Esophagus mucosa (tissue), 1 donor: ENCODE measurements around the gene ZNF615. TPM values are rescaled to one million over a fixed set of nuclear protein-coding genes. Genes with fewer than 3 reads are reported as not detected.
"Not testable (repeated sequence)": the region's sequence is repeated elsewhere in the genome, so short reads cannot be mapped to it uniquely, and the experiment has no call there.

Experiments used
- ATAC-seq: fragments of 200-7000 bp; cut with Tn5 transposase; one replicate; pipeline ENCODE4 v1.9.1; 2020
- total RNA-seq: library from RNA; stranded (reverse); gene quantifications from one replicate; pipeline ENCODE4 v1.2.4, GENCODE V29; 2023
- donor health status: DM: yes; HTN: yes; CAD: no.

ZNF615 gene
- total RNA-seq: 5.2 TPM

DNA sequence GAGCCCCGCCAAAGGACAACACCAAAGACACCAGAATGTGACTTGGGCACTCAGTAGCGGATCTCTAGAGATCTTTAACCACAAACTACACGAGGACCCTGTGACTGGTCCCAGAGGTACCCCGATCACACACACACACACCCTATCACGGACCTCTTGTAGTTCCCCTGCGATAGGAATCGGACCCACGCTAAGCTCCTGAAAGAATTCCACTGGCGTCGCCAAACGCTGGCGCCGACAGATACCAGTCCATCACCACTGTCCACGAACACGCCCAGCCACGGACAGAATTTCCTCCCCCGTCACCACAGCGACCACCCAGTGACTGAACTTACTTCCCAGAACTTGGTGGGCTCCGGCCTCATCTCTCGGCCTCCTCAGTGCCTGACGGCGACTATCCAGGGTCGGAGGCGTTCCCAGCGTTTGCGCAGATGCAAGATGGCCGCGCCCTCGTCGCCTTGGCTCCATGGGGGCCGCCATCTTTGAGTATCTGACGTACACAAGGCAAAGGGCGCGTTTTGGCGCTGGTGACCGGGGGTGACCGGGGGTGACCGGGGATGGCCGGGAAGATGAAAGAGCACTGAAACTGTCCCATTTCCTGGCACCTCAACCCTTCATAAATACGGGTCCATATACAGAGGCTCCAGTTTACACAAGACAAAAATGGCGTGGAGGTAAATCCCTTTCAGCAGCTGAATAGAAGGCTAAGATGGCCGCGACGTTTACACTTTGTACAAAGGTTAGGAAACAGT is at the start of gene ZNF615:
TSS of gene ZNF615 (minus strand) at position 406 of the 752 bp plus-strand sequence. CDS start 4,500 bp downstream, outside the sequence.
- ATAC-seq: peak; percentile 94

- ATAC-seq: not testable (repeated sequence)
Measured at GRCh38 chr19:52056480-52056879, 48.5 kb upstream of the ZNF615 start.

DNA sequence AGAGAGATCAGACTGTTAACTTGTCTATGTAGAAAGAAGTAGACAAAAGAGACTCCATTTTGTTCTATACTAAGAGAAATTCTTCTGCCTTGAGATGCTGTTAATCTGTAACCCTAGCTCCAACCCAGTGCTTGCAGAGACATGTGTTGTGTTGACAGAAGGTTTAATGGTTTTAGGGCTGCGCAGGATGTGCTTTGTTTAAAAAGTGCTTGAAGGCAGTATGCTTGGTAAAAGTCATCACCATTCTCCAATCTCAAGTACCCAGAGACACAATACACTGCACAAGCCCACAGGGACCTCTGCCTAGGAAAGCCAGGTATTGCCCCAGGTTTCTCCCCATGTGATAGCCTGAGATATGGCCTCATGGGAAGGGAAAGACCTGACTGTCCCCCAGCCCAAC is 43.7 kb upstream of the ZNF615 start:
- ATAC-seq: not testable (repeated sequence)

GRCh38 chr19:52048555-52049501 is 40.8 kb upstream of the ZNF615 start, which contains the start of gene ZNF432:
Gene ZNF432 (minus strand): TSS chr19:52048838. CDS start chr19:52046868, 1,970 bp downstream.
- peak; percentile 96 for ATAC-seq

- no peak for ATAC-seq
Measured at GRCh38 chr19:52039169-52039568, 31.2 kb upstream of the ZNF615 start.

DNA sequence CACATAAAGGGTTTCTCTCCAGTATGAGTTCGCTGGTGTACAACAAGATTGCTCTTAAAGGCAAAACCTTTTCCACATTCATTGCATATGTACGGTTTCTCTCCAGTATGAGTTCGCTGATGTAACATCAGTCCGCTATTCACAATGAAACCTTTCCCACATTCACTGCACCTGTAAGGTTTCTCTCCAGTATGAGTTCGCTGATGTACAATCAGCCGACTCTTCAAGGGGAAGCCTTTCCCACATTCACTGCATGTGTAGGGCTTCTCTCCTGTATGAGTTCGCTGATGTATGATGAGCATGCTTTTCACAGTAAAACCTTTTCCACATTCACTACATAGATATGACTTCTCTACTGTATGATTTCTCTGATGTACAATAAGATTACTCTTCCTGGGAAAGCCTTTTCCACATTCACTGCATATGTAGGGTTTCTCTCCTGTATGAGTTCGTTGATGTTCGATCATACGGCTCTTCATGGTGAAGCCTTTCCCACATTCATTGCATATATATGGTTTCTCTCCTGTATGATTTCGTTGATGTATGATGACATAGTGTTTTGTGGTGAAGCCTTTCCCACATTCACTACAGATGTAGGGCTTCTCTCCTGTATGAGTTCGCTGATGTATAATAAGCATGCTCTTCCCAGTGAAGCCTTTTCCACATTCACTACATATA is 26.2 kb upstream of the ZNF615 start:
- ATAC-seq: no peak

DNA sequence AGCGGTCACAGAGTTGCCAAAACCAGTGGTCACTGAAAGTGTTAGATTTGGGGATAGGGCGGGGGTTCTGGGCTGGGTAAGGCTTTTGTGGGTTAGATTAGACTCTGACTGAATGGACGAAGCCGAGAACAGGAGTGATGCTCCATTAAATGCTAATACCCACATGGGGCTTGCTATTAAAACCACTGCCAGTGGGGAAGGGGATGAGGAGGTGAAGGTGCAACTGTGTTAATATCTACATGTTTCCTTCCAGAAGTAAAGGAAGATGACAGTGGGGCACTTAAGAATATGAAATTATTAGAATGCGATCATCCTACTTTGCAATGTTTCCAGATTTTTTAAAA is 20.7 kb upstream of the ZNF615 start:
- ATAC-seq: peak; percentile 22

DNA sequence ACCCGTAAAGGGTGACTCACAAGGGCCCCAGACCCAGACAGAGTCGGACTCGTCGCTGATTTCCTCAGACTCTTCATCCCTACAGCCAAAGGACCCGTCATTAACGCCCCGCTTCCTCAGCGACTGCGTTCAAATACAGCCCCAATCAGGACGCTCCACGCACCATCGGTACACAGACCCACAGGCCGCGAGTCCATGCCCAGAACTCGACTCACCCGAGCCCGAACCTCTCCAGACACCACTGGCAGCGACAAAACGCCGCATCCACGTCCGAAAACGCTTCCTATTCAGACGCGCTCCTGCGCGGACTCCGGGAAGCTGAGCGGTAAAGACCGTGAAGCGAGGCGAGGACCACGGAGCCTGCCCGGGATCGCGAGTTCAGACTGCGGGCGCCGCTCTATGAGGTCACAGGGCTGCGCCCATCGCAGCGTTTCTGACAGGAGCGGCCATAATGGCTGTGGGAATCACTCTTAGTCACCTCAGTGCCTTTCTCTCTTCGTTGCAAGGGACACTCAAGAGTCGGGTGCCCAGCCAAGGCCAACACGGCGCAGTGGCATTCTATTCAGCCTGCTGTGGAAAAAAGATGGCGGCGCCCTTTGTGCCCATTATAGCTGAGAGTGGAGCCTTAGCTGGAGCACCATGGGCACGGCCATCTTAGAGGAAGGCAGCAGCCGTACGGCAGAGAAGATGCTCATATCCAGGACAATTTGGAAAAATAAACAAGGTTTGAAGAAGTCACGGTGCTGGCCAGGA is 20.2 kb upstream of the ZNF615 start, which contains the start of gene ZNF614:
TSS of gene ZNF614 (minus strand) at position 353 of the 753 bp plus-strand sequence. CDS start 2,634 bp downstream, outside the sequence.
- peak; percentile 98 for ATAC-seq

- not testable (repeated sequence) for ATAC-seq
Measured at GRCh38 chr19:52026255-52026990, 18.4 kb upstream of the ZNF615 start.

DNA sequence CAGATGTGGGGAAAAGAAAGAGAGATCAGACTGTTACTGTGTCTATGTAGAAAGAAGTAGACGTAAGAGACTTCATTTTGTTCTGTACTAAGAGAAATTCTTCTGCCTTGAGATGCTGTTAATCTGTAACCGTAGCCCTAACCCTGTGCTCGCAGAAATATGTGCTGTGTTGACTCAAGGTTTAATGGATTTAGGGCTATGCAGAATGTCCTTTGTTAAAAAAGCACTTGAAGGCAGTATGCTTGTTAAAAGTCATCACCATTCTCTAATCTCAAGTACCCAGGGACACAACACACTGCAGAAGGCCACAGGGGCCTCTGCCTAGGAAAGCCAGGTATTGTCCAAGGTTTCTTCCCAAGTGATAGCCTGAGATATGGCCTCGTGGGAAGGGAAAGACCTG is 16.5 kb upstream of the ZNF615 start:
- not testable (repeated sequence) for ATAC-seq

DNA sequence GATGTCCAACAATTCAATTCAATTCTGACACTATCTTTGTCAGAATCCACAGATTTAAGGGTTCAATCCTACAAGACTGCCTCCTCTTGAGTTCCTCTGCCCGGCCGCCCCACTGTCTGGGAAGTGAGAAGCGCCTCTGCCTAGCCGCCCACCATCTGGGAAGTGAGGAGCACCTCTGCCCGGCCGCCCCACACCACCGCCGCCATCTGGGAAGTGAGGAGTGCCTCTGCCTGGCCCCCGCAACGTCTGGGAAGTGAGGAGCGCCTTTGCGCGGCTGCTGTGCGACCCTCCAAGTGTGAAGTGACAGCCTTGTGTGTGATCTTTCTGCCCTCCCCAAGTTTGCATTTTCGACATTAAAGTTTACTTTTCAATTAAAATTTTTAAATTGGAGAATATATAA is 14.2 kb upstream of the ZNF615 start:
- ATAC-seq: no peak

DNA sequence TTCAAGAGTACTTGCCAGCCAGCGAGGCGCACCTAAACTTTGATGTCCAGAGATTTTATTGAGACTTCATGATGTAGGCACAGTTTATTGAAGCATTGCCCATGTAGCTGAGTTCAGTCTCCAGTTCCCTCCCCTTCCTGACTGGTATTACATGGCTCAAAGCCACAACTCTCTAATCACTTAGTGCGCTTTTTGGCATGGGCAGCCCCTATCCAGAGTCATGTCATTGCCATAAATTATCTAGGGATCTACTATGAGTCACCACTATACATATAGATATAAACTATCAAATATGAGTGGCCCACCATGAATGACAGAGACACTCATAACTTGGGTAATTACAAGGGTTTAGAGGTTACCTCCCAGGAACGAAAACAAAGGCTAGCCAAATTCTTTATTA is 12.5 kb upstream of the ZNF615 start:
- no peak for ATAC-seq

GRCh38 chr19:52010674-52011073 is 2.7 kb upstream of the ZNF615 start:
- no peak for ATAC-seq

- no peak for ATAC-seq
Measured at GRCh38 chr19:52007451-52007805, 583 bp downstream of the ZNF615 start.

DNA sequence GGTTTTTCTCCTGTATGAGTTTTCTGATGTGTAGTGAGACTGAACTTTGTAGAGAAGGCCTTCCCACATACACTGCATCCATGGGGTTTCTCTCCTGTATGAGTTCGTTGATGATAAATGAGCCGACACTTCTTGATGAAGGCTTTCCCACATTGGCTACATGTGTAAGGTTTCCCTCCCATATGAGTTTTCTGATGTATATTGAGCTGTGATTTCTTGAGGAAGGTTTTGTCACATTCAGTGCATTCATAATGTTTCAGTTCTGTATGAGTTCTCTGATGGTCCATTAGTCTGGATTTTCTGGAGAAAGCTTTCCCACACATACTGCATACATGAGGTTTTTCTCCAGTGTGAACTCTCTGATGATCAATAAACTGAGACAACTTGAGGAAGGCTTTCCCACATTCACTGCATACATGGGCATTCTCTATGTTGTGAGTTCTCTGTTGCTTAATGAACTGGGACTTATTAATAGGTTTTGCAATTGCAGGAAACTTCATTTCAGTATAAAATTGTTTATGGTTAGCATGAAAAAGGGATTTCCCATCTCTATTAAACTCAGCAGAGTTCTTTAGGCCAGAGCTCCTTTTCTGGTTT is 13.9 kb downstream of the ZNF615 start:
- no peak for ATAC-seq

DNA sequence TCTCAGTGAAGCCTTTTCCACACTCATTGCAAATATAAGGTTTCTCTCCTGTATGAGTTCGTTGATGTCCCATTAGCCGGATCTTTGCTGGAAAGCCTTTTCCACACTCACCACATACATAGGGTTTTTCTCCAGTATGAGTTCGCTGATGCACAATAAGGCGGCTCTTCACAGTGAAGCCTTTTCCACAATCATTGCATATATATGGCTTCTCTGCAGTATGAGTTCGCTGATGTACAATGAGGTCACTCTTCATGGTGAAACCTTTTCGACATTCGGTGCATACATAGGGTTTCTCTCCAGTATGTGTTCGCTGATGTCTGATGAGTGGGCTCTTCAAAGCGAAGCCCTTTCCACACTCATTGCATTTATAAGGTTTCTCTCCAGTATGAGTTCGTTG is 14.6 kb downstream of the ZNF615 start:
- no peak for ATAC-seq

DNA sequence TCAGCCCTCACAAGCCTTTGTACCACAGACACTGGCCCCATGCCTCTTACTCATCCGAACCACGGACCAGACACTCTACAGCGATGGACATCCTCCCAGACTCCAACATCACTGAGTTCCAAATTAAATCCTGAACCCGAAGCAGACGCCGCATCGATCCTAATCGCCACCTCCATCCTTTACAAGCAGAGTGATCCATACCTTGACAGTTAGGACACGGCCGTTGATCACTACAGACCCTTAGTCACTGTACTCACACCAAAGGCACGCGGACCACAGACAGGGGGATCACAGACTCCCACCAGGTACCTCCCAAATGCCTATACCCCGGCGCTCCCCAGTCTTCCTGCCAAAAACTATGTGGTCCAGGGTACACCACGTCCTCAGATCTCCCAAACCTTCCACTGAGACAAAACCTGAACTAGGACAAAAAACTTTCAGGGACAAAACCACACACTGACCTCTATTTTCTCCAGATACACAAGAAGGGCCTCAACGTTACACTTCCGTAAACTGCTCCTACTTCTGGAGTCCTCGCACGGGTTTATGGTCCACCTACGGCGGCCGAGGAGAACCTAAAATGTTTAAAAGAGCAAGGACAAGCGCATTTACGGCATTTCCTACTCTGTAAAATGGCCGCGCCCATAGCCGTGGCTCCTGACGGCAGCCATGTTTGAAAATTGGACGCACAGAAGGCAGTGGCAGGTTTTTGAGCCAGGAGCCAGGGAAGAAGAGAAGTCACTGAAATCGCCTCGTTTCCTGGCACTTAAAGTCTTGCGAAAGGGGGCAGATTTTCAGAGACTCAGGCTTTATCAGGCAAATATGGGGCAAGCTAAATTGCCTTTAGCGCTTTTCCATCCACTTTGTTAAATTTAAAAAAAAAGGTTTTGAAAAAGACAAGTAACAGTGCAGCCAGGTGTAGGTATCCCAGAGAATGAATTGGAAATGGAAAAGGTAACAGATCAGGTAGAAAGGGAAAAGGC is 21.4 kb downstream of the ZNF615 start, which contains the start of gene ZNF350:
TSS of gene ZNF350 (minus strand) at position 532 of the 983 bp plus-strand sequence. CDS start 12,480 bp downstream, outside the sequence.
- ATAC-seq: peak; percentile 99

DNA sequence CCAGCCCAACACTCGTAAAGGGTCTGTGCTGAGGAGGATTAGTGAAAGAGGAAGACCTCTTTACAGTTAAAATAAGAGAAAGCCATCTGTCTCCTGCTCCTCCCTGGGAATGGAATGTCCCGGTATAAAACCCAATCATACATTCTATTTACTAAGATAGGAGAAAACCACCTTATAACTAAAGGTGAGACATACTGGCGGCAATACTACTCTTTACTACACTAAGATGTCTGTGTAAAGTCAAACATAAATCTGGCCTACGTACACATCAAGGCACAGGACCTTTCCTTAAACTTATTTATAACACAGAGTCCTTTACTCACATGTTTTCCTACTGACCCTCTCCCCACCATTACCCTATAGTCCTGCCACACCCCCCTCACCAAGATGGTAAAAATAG is 24.6 kb downstream of the ZNF615 start:
- ATAC-seq: no peak

GRCh38 chr19:51980926-51981325 is 27.1 kb downstream of the ZNF615 start:
- ATAC-seq: not testable (repeated sequence)
